Neural progenitor cell (in vitro differentiated cells): ENCODE data around the gene MGAT3.
"Not testable (repeated sequence)": the region's sequence is repeated elsewhere in the genome, so short reads cannot be mapped to it uniquely, and the experiment has no call there.

ENCODE experiments used
- CTCF ChIP-seq: fragments of 200-600 bp; sonication (generic); IDR thresholded peaks from 2 replicates; pipeline ENCODE4 v1.5.1; 2017; ENCODE audit warnings: antibody characterized with exemption, mild to moderate bottlenecking
- EZH2 ChIP-seq: fragments of 200-600 bp; sonication (generic); IDR thresholded peaks from 2 replicates; pipeline ENCODE4 v1.6.1; 2017; ENCODE audit warnings: antibody characterized with exemption, mild to moderate bottlenecking, moderate library complexity
- EZH2phosphoT487 ChIP-seq: fragments of 200-600 bp; sonication (generic); IDR thresholded peaks from 2 replicates; pipeline ENCODE4 v1.6.1; 2017; ENCODE audit warnings: antibody characterized with exemption

DNA sequence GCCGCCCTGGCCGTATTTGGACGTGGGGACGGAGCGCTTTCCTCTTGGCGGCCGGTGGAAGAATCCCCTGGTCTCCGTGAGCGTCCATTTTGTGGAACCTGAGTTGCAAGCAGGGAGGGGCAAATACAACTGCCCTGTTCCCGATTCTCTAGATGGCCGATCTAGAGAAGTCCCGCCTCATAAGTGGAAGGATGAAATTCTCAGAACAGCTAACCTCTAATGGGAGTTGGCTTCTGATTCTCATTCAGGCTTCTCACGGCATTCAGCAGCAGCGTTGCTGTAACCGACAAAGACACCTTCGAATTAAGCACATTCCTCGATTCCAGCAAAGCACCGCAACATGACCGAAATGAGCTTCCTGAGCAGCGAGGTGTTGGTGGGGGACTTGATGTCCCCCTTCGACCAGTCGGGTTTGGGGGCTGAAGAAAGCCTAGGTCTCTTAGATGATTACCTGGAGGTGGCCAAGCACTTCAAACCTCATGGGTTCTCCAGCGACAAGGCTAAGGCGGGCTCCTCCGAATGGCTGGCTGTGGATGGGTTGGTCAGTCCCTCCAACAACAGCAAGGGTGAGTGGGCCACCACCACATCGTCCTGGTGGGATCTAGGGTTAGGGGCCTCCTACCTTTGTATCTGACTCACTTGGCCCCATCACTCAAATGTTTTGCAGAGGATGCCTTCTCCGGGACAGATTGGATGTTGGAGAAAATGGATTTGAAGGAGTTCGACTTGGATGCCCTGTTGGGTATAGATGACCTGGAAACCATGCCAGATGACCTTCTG is 64.5 kb downstream of the MGAT3 start:
- not testable (repeated sequence) for TF ChIP-seq CTCF, EZH2, EZH2phosphoT487
